ENCODE results near the gene LRRC38. TPM values are rescaled to one million over a fixed set of nuclear protein-coding genes. Genes with fewer than 3 reads are reported as not detected.

Gene LRRC38
- total RNA-seq, 1 donor: not detected

DNA sequence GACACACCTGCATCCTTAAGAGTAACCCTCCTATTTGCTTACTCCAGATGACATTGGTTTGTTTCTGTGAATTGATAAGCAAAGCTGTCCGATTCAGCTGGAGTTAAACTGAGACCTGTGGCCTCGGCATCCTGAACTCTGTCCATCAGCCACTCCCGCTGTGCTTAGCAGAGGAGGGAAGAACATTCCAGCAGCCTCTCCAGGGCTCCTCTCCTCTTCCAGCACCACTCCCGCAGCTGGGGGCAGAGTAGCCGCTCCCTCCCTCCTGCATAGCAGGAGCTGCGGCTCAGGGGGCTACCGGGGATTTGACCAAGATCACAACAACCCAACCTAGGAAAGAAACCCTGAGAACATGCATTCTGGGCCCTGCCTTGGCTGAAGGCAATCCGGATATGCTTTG lies 8.8 kb downstream of the LRRC38 start:
- TF ChIP-seq, protein P1, sequence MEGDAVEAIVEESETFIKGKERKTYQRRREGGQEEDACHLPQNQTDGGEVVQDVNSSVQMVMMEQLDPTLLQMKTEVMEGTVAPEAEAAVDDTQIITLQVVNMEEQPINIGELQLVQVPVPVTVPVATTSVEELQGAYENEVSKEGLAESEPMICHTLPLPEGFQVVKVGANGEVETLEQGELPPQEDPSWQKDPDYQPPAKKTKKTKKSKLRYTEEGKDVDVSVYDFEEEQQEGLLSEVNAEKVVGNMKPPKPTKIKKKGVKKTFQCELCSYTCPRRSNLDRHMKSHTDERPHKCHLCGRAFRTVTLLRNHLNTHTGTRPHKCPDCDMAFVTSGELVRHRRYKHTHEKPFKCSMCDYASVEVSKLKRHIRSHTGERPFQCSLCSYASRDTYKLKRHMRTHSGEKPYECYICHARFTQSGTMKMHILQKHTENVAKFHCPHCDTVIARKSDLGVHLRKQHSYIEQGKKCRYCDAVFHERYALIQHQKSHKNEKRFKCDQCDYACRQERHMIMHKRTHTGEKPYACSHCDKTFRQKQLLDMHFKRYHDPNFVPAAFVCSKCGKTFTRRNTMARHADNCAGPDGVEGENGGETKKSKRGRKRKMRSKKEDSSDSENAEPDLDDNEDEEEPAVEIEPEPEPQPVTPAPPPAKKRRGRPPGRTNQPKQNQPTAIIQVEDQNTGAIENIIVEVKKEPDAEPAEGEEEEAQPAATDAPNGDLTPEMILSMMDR (IDR thresholded peaks at IDR 0.05; ENCODE audit: extremely low read depth, low read depth, low read length): no peak
- Histone ChIP-seq H3K4me2 (ENCODE audit: insufficient read depth, low read length) (no peak overlapping the region), H3K4me1 (ENCODE audit: insufficient read depth, low read length) (no peaks in the 10 kb centered on the region), H3K27me3 (ENCODE audit: insufficient read depth, low read length) (no peaks in the 10 kb centered on the region), H3K79me2 (ENCODE audit: insufficient read depth, low read length) (no peaks in the 10 kb centered on the region), H3K4me3 (ENCODE audit: insufficient read depth, low read length) (no peak overlapping the region), H2AFZ (ENCODE audit: low read length) (no peak overlapping the region), H4K20me1 (ENCODE audit: insufficient read depth, low read length) (no peaks in the 10 kb centered on the region), H3K27ac (ENCODE audit: low read depth, low read length) (no peak overlapping the region), H3K36me3 (ENCODE audit: insufficient read depth, low read length) (no peaks in the 10 kb centered on the region), H3K9me3 (ENCODE audit: low read depth, low read length) (no peaks in the 10 kb centered on the region)
- DNase-seq (ENCODE audit: insufficient read length, low spot score, missing footprints): no peak

DNA sequence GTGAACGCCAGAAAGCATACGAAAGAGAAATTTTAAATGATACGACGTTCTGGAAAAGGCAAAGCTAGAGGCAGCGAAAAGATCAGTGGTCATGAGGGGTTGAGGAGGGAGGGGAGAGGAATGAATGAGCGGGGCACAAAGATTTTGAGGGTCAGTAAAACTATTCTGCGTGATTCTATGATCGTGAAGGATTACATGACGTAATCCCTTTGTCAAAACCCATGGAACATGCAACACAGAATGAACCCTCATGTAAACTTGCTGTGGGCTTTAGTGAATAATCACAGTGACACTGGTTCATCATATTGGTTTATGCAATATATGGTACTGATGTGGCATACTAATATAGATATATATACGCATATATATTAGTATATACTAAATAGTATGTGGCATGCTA lies 13.0 kb downstream of the LRRC38 start:
- H2AFZ ChIP-seq (ENCODE audit: low read length): no peak overlapping the region
- no peaks in the 10 kb centered on the region for H3K9me3 ChIP-seq (ENCODE audit: low read depth, low read length)
- H3K4me1 ChIP-seq (ENCODE audit: insufficient read depth, low read length): no peaks in the 10 kb centered on the region
- no peaks in the 10 kb centered on the region for H3K79me2 ChIP-seq (ENCODE audit: insufficient read depth, low read length)
- H3K27me3 ChIP-seq (ENCODE audit: insufficient read depth, low read length): no peaks in the 10 kb centered on the region
- TF ChIP-seq, protein P1 (IDR thresholded peaks at IDR 0.05; ENCODE audit: extremely low read depth, low read depth, low read length): no peak
- no peaks in the 10 kb centered on the region for H3K36me3 ChIP-seq (ENCODE audit: insufficient read depth, low read length)
- no peak overlapping the region for H3K4me2 ChIP-seq (ENCODE audit: insufficient read depth, low read length)
- H4K20me1 ChIP-seq (ENCODE audit: insufficient read depth, low read length): no peaks in the 10 kb centered on the region
- no peak for DNase-seq (ENCODE audit: insufficient read length, low spot score, missing footprints)
- H3K4me3 ChIP-seq (ENCODE audit: insufficient read depth, low read length): no peak overlapping the region
- no peak overlapping the region for H3K27ac ChIP-seq (ENCODE audit: low read depth, low read length)

DNA sequence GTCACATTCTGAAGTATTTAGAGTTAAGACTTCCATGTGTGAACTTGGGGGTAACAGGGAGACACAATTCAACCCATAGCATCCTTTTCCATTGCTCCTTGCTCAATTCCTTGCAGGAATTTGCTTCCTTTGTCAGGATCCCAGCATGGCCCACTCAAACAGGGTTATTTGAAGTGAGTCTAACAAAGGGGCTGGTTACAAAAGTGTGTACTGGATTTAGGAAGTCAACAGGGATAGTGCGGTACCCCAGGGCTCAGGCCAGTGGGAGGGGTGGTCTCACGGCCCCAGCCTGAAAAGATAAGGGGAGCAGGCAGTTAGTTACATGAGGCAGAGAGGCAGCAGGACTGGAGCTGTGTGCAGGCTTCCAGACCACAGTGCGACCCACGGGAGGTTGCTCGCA lies 14.4 kb downstream of the LRRC38 start:
- no peaks in the 10 kb centered on the region for H3K36me3 ChIP-seq (ENCODE audit: insufficient read depth, low read length)
- no peak overlapping the region for H2AFZ ChIP-seq (ENCODE audit: low read length)
- H3K27ac ChIP-seq (ENCODE audit: low read depth, low read length): no peak overlapping the region
- no peaks in the 10 kb centered on the region for H4K20me1 ChIP-seq (ENCODE audit: insufficient read depth, low read length)
- no peaks in the 10 kb centered on the region for H3K79me2 ChIP-seq (ENCODE audit: insufficient read depth, low read length)
- TF ChIP-seq, protein P1 (IDR thresholded peaks at IDR 0.05; ENCODE audit: extremely low read depth, low read depth, low read length): no peak
- no peak overlapping the region for H3K4me3 ChIP-seq (ENCODE audit: insufficient read depth, low read length)
- H3K27me3 ChIP-seq (ENCODE audit: insufficient read depth, low read length): no peaks in the 10 kb centered on the region
- no peaks in the 10 kb centered on the region for H3K9me3 ChIP-seq (ENCODE audit: low read depth, low read length)
- DNase-seq (ENCODE audit: insufficient read length, low spot score, missing footprints): no peak
- no peak overlapping the region for H3K4me2 ChIP-seq (ENCODE audit: insufficient read depth, low read length)
- H3K4me1 ChIP-seq (ENCODE audit: insufficient read depth, low read length): no peaks in the 10 kb centered on the region

DNA sequence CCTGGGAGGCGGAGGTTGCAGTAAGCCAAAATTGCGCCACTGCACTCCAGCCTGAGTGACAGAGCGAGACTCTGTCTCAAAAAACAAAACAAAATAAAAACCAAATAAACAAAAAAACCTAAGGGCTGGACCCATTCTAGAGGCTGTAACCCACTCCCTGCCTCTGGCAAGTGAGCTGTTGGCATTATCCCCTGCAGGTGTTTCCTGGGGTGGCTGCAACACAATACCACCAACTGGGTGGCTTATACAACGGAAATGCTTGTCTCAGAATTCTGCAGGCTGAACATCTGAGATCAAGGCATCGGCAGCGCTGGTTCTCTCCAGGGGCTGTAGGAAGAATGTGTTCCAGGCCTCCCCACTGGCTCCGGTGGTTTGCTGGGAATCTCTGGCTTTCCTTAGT lies 15.2 kb downstream of the LRRC38 start:
- no peak overlapping the region for H3K27ac ChIP-seq (ENCODE audit: low read depth, low read length)

More for the DNA sequence above, 15.2 kb downstream of the LRRC38 start:
- Histone ChIP-seq H3K4me1 (ENCODE audit: insufficient read depth, low read length) (no peaks in the 10 kb centered on the region), H3K79me2 (ENCODE audit: insufficient read depth, low read length) (no peaks in the 10 kb centered on the region), H3K27me3 (ENCODE audit: insufficient read depth, low read length) (no peaks in the 10 kb centered on the region), H3K36me3 (ENCODE audit: insufficient read depth, low read length) (no peaks in the 10 kb centered on the region), H3K4me3 (ENCODE audit: insufficient read depth, low read length) (no peak overlapping the region), H3K4me2 (ENCODE audit: insufficient read depth, low read length) (no peak overlapping the region), H2AFZ (ENCODE audit: low read length) (no peak overlapping the region), H3K9me3 (ENCODE audit: low read depth, low read length) (no peaks in the 10 kb centered on the region), H4K20me1 (ENCODE audit: insufficient read depth, low read length) (no peaks in the 10 kb centered on the region)
- TF ChIP-seq, protein P1 (IDR thresholded peaks at IDR 0.05; ENCODE audit: extremely low read depth, low read depth, low read length): no peak
- no peak for DNase-seq (ENCODE audit: insufficient read length, low spot score, missing footprints)
